ENCODE results near the gene TRAIP.
"Not testable (repeated sequence)": the region's sequence is repeated elsewhere in the genome, so short reads cannot be mapped to it uniquely, and the experiment has no call there.

The TRAIP gene, protein sequence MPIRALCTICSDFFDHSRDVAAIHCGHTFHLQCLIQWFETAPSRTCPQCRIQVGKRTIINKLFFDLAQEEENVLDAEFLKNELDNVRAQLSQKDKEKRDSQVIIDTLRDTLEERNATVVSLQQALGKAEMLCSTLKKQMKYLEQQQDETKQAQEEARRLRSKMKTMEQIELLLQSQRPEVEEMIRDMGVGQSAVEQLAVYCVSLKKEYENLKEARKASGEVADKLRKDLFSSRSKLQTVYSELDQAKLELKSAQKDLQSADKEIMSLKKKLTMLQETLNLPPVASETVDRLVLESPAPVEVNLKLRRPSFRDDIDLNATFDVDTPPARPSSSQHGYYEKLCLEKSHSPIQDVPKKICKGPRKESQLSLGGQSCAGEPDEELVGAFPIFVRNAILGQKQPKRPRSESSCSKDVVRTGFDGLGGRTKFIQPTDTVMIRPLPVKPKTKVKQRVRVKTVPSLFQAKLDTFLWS

DNA sequence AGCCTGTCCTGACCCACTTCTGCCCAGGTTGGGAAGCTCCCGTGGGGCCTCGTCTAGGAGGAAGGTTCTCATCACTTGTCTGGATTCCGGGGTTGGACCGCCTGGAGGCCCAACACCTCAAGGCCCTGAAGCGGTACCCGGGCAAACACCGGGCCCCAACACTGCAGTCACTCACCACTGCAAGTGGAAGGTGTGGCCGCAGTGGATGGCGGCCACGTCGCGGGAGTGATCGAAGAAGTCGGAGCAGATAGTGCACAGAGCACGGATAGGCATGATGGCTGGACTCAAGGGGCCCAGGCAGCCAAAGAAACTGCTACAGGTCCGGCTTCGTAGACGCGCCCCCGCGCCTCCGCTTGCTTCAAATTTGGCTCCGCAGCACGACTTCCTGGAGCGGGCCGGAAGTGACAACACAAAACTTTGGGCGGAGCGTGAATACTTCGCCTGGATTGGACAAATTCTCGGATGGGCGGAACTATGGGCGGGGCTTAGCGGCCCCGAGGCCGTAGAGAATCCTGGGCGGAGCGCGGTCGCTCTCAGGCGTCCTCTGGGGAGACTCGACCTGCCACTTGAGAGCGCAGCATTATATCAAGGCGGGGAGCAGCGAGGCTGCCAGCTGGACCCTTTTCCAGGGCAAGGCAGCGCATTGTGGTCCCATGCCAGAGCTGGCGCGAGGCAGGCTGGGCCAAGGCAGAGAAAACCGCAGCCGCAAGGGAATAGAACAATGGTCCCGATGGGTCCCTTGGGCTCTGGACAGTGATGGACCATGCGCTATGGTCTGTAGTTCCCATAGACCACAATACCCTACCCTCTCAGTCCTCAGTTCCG lies at the start of gene TRAIP:
Gene TRAIP, minus strand, starts transcription at position 384 of the 825 bp plus-strand sequence. Its CDS starts 111 bp downstream, at position 273.
- peak; percentile 88 for DNase-seq (ENCODE audit: low read depth, low spot score)

DNA sequence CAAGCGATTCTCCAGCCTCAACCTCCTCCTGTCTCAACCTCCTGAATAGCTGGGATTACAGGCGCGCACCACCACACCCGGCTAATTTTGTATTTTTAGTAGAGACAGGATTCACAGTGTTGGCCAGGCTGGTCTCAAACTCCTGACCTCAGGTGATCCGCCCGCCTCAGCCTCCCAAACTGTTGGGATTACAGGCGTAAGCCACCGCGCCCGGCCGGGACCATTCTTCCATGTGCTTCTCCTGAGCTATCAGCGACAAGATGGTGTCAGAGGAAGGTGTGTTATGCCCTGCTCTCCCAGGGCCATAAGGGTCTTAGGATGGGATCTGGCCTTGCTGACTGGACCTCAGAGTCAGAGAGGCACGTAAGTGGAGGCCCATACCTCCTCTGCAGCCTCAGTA lies 48.1 kb upstream of the TRAIP start:
- DNase-seq (ENCODE audit: low read depth, low spot score) = not testable (repeated sequence)

DNA sequence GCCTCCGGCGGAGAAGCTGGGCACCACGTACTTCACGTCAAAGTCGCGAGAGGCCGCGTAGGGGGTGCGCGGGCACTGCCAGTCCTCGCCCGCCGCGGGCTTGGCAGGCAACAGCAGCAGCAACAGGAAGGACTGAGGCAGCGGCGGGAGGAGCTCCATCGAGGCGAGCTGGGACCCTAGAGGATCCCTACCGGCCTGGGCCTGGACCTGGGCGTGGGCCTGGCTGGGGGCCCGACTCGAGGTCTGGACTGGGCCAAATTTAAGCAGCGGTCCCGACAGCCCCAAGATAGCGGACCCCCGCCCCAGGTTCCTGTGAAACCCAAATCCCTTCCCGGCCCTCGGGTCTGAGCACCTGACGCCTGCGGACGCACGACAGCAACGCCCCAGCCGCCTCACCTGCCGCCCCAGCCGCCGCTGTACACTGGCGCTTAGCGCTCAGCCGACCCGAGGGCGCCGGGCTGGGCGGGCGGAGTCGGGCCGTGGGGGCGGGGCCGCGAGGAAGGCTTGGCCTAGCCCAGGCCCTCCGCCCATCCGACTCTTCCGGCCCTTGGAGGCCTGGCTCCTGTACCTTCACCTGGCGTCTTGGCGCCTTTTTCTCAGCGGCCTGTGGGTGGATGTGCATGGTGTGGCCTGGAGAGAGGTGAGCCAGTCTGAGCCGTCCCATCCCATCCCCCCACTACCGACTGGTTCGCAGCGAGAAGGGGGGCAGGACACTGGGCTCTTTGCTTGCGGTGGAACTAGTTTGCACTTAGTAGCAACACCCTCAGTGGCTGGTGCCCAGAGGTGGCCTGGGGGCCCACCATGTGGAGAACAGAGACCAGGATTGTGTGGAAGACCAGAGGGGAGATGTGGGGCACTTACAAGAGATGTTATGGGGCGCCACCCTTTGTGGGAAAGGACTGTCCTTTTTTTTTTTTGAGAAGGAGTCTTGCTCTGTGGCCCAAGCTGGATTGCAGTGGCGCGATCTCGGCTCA lies 47.4 kb upstream of the TRAIP start, which contains the start of gene MST1R:
Gene MST1R, minus strand, starts transcription at position 423 of the 974 bp plus-strand sequence. Its CDS starts 264 bp downstream, at position 159.
- DNase-seq (ENCODE audit: low read depth, low spot score) = peak; percentile 58

DNA sequence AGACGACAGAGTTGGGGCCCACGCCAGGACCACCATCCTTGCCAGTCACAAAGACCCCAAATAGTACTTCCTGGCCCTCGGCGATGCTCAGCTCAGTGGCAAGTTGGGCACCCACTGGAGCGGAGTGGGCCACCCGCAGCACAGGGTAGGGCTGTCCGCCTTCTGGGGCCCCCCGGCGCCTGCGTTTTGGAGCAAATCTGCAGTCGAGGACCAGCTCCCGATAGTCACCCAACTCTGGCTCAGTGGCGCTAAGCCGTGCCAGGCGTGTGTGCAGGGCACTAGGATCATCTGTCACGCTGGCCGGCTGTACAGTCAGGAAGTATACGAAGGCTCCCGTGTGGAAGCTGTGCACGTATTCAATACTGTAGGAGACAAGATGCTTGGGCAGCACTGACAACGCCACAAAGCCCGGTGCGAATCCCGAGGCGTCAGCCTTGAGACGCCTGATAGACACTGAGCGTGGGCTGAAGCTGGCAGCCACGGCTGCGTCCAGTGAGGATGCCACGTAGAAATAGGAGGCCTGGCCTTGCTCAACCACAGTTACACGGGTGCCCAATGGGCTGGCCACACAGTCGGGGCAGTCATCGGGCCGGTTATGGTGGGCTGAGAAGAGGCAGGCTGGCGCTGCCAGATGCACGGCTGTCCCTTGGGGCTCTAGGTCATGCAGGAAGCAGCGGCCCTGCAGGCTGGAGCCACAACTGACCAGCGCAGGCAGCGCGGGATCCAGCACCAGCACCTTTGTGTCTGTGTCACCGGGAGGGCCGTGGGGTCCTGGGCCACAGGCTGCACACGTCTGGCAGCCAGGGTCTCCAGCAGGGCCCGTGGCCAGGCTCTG lies 46.4 kb upstream of the TRAIP start:
- no peak for DNase-seq (ENCODE audit: low read depth, low spot score)

DNA sequence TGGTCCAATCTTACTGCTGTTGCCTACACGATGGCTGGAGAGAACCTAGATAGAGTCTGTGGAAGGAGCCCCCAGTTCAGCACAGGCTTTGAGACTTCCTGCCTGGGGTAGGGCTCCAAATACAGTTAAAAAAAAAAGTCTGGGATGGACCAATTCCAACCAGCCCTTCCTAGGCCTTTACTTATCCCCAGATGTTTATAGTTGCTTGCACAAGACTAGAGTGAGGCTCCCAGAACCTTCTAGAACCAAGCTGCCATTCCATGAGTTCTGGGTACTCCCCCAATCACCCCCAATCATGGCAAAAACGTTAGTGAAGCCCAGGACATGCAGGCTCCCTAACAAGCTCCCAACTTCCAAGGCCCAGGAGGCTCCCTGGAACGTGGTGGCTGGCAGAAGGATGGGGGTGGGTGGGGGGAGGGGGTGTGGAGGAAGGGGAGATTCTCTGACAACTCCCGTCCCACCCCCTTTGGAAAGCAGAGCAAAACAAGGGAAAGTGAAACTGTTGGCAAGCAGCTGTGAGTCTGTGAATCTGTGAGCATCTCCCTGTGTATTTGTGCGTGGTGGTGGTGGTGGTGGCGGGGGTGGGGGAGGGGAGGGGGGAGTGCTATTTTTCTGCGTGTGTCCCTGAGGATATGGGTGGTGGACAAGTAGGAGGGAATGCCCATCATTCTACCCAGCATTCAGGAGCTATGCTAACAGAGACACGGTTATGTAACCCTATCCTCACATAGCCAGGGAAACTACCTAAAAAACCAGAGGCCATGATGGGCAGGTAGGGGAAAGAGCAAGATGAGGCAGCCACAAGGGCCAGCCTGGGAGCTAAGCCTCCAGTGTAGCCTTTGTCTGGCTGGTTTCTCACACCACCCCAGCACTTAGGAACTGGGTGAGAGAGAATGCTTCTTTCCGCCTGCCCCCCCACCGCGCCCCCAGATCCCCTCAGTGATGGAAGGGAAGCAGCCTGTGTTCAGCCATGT lies 45.3 kb upstream of the TRAIP start:
- DNase-seq (ENCODE audit: low read depth, low spot score) = no peak

DNA sequence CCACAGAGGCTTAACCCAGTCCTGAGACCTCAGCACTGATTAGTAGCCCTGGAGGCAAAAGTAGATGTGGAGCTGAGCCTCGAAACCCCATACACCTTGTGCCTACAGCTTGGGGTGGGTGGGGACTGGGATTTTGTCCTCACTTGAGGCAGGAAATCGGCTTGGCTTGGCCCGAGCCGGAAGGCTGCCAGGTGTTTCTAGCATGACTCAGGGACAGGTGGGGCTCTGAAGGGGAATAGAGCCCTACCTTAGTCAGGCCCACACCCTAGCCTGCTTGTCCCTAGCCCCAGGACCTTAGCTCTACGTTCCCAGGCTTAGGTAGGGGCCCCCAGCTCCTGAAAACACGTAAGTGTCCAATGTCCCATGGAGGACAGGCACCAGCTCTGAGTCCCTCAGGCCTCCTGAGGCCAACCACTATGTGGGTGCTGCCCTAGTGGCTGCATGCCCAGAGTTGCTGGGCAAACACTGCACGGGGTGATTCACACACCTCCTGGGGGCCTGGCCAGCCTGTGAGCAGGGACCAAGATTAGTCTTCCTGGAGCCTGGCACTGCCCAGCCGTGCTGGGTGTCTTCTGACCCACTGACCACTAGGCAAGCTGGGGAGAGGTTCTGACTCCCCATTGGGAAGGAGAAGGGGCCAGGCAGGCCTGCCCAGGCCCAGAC lies 44.3 kb upstream of the TRAIP start:
- DNase-seq (ENCODE audit: low read depth, low spot score) = no peak

DNA sequence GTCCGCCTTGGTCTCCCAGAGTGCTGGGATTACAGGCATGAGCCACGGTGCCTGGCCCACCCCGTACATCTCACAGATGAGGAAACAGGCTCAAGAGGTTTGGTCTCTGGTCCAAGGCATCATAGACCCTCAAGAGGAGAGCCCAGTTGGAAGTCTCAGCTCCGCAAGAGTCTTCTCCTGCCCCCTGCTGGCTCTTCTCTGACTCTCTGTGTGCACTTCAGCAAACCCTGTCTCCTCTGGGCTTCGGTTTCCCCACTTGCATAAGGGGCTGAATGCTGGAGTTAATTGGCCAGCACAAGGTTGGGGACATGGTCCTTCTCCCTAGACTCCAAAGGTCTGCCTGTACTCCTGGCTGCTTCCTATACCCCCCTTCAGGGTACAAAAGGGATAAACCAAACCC lies 43.5 kb upstream of the TRAIP start:
- no peak for DNase-seq (ENCODE audit: low read depth, low spot score)

DNA sequence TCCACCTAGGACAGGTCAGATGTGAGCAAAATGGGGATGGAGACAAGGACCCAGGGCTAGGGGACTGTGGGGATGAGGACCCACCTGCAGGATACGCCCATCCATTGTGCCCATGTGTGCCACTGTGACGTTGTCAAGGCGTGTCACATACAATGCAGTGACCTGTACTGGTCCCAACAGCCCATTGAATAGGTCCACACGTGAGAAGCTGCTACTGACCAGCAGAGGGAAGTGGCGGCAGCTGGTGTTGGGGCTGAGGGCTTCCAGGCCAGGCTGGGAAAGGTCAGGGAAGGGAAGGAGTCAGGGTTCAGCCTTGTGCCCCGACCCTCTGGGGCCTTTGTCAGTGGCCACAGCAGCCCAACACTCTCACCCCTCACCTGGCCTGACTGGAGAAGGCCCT lies 42.6 kb upstream of the TRAIP start:
- DNase-seq (ENCODE audit: low read depth, low spot score) = no peak

DNA sequence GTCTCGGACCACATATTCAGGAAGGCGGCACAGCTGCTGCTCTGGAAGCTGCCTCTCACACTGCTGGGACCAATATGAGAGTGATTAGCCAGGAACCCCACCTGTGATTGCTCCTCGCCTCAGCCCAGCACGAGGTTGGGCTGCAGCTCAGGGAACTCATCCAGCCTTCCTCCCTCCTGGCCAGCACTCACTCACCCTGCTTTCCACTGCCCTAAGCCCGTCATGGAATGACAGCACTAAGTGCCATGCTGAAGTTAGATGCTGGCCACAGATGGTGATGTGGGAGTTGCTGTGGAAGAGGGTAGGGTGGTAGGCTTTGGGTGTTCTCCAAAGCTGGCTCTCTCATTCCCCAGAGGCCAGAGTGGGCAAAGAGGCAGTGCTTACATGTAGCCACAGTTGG lies 40.0 kb upstream of the TRAIP start:
- DNase-seq (ENCODE audit: low read depth, low spot score) = no peak

DNA sequence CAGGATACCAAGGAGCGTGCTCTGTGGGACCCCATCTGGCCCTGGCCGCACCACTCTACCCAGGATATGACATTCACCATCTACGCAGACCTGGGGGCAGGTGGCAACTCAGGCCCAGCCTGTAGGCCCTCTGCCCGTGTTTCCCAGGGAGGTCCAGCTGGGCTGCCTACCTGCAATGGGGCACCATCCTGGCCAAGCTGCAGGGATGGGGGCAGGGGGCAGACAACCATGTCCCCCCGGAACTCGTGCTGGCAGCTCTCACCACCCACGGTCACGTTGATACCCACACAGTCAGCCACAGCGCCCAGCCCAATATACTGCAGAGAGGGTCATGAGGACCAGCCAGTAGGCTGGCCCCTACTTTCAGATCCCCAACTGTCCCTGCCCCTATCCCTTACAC lies 39.4 kb upstream of the TRAIP start:
- DNase-seq (ENCODE audit: low read depth, low spot score) = no peak

DNA sequence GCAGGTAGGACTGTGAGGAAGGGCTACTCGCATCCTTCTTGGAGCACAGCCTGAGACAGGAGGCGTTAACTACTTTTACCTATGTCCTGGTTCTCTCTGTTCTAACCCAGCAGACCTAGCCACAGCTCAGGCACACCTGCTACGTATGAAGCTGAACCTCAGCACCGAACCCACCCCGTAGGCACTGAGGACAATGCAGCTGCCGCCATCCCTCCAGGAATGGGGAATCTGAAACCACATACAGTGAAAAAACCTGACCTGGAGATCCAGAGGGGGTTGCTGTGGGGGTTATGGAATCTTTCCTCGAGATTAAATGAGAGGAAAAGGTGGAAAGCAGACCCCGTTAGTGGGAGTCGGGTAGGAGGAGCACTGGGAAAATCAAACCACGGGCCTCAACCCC lies 32.9 kb upstream of the TRAIP start:
- no peak for DNase-seq (ENCODE audit: low read depth, low spot score)

DNA sequence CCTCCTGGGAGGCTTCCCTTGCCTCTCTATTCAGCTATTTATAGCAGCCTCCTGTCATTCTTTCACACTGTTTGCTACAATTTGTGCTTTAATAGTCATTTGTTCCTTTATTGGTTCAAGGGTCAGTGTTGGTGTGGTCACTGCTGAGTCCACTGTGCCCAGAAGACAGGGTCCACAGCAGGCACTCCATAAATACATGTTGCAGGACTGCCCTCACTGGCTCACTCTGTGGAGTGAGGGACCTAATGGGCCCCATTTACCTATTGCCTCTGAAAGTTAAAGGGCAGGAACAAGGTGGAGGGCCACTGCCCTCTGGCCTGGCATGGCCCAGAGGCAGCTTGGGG lies 30.5 kb upstream of the TRAIP start:
- no peak for DNase-seq (ENCODE audit: low read depth, low spot score)

DNA sequence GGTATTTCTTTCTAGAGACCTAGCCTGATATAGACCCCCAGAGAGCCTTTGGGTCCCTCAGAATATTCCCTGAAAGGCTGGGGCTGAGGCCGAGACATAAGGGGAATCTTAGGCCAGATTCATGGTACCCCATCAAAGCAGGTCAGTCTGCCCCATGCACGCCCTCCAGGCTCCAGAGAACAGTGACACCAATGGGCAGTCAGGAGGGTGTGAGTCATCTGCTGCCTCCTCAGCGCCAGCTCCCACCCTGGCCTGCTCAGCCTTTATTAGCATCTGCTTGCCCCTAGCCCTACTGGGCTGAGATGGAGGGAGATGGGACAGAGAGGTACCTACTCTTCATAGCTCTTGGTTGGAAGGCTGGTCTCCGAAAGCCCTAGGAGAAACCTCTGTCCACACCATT lies 27.6 kb upstream of the TRAIP start:
- DNase-seq (ENCODE audit: low read depth, low spot score) = no peak

DNA sequence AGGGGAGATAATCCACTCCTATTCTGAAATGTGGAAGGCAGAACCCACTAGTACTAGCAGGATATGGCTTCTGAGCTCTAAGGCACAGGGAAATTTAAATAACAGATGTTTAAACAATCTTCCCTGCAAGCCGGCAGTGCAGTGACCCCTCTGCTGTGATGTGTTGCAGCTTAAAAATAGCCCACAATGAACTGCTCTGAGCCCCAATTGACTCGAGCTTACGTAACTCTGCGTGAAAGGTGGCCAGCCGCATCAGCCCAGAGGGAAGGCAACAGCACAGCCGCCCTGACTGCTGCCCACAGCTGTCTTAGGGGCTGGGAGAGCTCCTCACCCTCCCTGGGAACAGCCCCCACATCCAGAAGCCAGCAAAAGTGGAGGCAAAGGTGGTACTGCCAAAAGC lies 25.8 kb upstream of the TRAIP start:
- DNase-seq (ENCODE audit: low read depth, low spot score) = no peak

DNA sequence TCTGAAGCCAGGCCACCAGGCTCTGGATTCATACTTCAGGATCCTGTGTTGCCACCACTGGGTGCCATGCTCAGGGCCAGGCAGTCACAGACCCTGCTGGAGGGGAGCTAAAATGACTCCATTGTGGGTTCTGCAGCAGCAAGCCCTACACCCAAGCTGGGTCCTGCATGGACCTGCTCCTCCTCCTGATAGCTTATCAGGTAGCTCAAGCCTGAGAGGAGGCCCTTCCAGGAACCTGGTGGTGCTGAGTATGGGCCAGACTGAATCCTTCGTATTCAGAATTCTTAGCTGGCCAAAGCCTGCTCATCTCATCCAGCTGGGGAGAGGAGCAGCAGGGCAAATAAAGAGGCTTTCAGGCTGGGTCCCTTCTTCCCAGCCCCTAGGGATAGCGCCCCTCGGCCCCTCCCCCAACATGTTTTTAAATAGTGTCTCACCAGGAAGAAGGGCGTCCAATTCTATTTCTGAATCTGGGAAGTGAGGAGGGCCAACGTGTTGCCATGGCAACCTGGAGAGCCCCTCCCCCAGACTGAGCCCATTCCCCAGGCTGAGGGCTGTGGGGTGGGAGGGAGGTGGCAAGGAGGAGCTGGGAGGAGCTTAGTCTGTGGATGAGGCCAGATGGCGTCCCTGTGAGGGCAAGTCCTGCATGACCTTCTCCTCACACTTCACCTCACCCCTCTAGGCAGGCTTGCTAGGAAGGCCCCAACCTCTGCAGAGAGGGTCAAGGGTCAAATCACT lies 24.4 kb upstream of the TRAIP start:
- no peak for DNase-seq (ENCODE audit: low read depth, low spot score)

DNA sequence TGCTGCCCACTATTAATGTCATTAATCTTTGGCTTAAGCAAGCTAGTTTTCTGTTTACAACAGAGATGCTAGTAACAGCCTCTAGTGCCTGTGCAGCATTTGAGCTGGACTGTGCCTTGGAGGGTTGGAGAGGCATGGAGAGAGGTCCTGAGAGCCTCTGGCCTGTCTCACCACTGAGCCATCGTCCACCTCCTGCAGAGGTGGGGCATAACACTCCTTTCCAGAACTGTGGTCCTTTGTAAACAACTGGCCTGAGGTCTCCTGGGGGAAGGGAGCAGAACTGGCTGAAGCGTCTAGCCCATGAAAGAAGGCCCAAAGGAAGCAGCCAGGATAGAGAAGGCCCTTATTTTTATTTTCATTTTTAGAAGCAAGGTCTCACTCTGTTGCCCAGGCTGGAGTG lies 23.4 kb upstream of the TRAIP start:
- no peak for DNase-seq (ENCODE audit: low read depth, low spot score)

DNA sequence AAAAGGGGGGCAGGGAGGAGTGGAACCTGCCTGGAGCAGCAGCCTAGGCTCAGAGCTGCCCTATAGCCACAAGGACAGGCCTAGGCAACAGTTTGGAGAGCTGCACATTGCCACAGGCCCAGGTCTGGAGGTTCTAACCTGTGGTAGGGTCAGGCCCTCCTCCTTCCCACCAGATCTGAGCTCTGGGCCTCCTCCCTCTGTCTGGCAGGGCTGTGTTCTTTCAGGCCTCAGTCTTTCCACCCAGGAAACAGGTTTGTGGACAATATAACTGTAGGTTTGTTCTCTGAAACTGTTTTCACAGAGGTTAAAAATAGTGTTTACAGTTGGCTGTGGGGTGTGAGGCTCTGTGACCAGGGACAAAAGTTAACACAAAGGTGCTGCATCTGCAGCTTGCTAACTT lies 22.3 kb upstream of the TRAIP start:
- DNase-seq (ENCODE audit: low read depth, low spot score) = no peak

DNA sequence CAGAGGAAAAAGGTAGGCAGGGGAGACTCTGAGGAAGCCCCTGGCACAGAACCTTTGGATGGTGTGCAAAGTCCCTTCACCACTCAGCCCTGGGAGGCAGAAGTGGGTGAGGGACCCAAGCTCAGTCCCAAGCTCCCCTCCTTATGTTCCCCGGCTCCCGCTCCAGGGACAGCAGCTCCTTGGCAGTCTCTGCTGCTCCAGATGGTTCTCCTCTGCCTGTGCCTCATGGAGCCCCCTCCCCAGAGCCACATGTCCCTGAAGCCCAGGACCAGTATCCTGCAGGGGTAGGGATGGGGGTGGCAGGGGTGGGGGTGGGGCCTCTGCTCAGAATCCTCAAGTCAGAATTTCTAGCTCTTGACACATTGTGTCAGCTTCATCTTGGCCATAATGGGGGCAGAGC lies 21.4 kb upstream of the TRAIP start:
- DNase-seq (ENCODE audit: low read depth, low spot score) = no peak

Measured in activated CD4-positive, CD25-positive, alpha-beta regulatory T cell treated with anti-CD3 and anti-CD28 coated beads, Interleukin-2, amount 50 U/mL, for 16 hours (primary cell).